HFF-Myc (cell line): ENCODE results near the gene TEP1.
A peak's percentile ranks its signal among the peaks of the same experiment; 100 is the strongest.

Source experiments
- DNase-seq: peaks from one replicate; pipeline ENCODE4 v3.0.0-alpha.2; 2011; ENCODE audit warnings: low read depth; ENCODE audit errors: extremely low read depth
- H3K4me3 ChIP-seq: replicated peaks from 2 replicates; pipeline ENCODE4 v1.5.1; 2011; ENCODE audit warnings: low read depth, mild to moderate bottlenecking, control low read depth, low read length
- CTCF ChIP-seq: IDR thresholded peaks from 2 replicates; pipeline ENCODE4 v1.5.1; 2012; ENCODE audit warnings: mild to moderate bottlenecking, low read depth, low read length, control low read depth; ENCODE audit errors: missing control alignments

TEP1 gene

GRCh38 chr14:20428802-20429201, 15.5 kb upstream of the TEP1 start:
- no peak for DNase-seq
- H3K4me3 ChIP-seq = no peak overlapping the region
- no peak for TF ChIP-seq CTCF

GRCh38 chr14:20428010-20428365, 14.7 kb upstream of the TEP1 start:
- no peak for DNase-seq
- no peak overlapping the region for H3K4me3 ChIP-seq
- no peak for TF ChIP-seq CTCF

GRCh38 chr14:20427231-20428009, 14.1 kb upstream of the TEP1 start:
- peak; percentile 58 for DNase-seq
- no peak for TF ChIP-seq CTCF
- no peak overlapping the region for H3K4me3 ChIP-seq

- DNase-seq = no peak
- no peak for TF ChIP-seq CTCF
- H3K4me3 ChIP-seq = no peak overlapping the region
These were observed 11.6 kb upstream of the TEP1 start for GRCh38 chr14:20424851-20425250.

GRCh38 chr14:20422886-20423285, 9.6 kb upstream of the TEP1 start:
- H3K4me3 ChIP-seq = no peak overlapping the region
- no peak for DNase-seq
- TF ChIP-seq CTCF = no peak

- no peak for DNase-seq
- H3K4me3 ChIP-seq = no peak overlapping the region
- TF ChIP-seq CTCF = no peak
These were observed 8.0 kb upstream of the TEP1 start for GRCh38 chr14:20421267-20421666.

GRCh38 chr14:20419419-20419818, 6.1 kb upstream of the TEP1 start:
- no peak for TF ChIP-seq CTCF
- DNase-seq = no peak
- H3K4me3 ChIP-seq = no peak overlapping the region
